Neural progenitor cell (in vitro differentiated cells): ENCODE data around the gene RUFY2. TPM values are rescaled to one million over a fixed set of nuclear protein-coding genes. Genes with fewer than 3 reads are reported as not detected.

Experiments used
- DNase-seq: peaks from one replicate; pipeline ENCODE4 v3.0.0-alpha.2; 2016; ENCODE audit warnings: low spot score
- H2AFZ ChIP-seq: fragments of 200-600 bp; sonication (generic); replicated peaks from 2 replicates; pipeline ENCODE4 v1.6.1; 2016; ENCODE audit warnings: antibody characterized with exemption
- H3F3A ChIP-seq: fragments of 200-600 bp; sonication (generic); 2 replicates; pipeline ENCODE4 v1.6.1; 2016; ENCODE audit warnings: antibody characterized with exemption, low read depth
- H3K27ac ChIP-seq: fragments of 200-600 bp; sonication (generic); 2 replicates; pipeline ENCODE4 v1.5.1; 2016; ENCODE audit warnings: mild to moderate bottlenecking
- H3K27me3 ChIP-seq: fragments of 200-600 bp; sonication (generic); 2 replicates; pipeline ENCODE4 v1.6.1; 2016; ENCODE audit warnings: mild to moderate bottlenecking, moderate library complexity
- H3K36me3 ChIP-seq: fragments of 200-600 bp; sonication (generic); 2 replicates; pipeline ENCODE4 v1.5.1; 2016
- H3K4me1 ChIP-seq: fragments of 200-600 bp; sonication (generic); 2 replicates; pipeline ENCODE4 v1.6.1; 2016; ENCODE audit warnings: mixed run types
- H3K4me2 ChIP-seq: fragments of 200-600 bp; sonication (generic); 2 replicates; pipeline ENCODE4 v1.6.1; 2016
- H3K4me3 ChIP-seq: fragments of 200-600 bp; sonication (generic); 2 replicates; pipeline ENCODE4 v1.5.1; 2016
- H3K79me2 ChIP-seq: fragments of 200-600 bp; sonication (generic); 2 replicates; pipeline ENCODE4 v1.6.1; 2016; ENCODE audit warnings: low read depth
- H3K9ac ChIP-seq: fragments of 200-600 bp; sonication (generic); 2 replicates; pipeline ENCODE4 v1.6.1; 2016
- H3K9me3 ChIP-seq: fragments of 200-600 bp; sonication (generic); 2 replicates; pipeline ENCODE4 v1.5.1; 2016; ENCODE audit warnings: low read depth
- H4K20me1 ChIP-seq: fragments of 200-600 bp; sonication (generic); 2 replicates; pipeline ENCODE4 v1.6.1; 2016; ENCODE audit warnings: low read depth
- H3K27ac Mint-ChIP-seq: 3 replicates; pipeline ENCODE4 v1.8.0; 2021; ENCODE audit warnings: mixed read lengths
- H3K27me3 Mint-ChIP-seq: 2 replicates; pipeline ENCODE4 v1.8.0; 2022; ENCODE audit warnings: low read depth, mild to moderate bottlenecking, inconsistent platforms, moderate library complexity, mixed read lengths; ENCODE audit not compliant: insufficient read depth
- H3K36me3 Mint-ChIP-seq: 3 replicates; pipeline ENCODE4 v1.8.0; 2021; ENCODE audit warnings: mixed read lengths
- H3K4me1 Mint-ChIP-seq: 3 replicates; pipeline ENCODE4 v1.8.0; 2021; ENCODE audit warnings: mixed read lengths
- H3K4me3 Mint-ChIP-seq: 3 replicates; pipeline ENCODE4 v1.8.0; 2021; ENCODE audit warnings: mild to moderate bottlenecking, moderate library complexity, mixed read lengths
- H3K9me3 Mint-ChIP-seq: 3 replicates; pipeline ENCODE4 v1.8.0; 2020; ENCODE audit warnings: mixed read lengths
- CTCF ChIP-seq: fragments of 200-600 bp; sonication (generic); IDR thresholded peaks from 2 replicates; pipeline ENCODE4 v1.5.1; 2017; ENCODE audit warnings: antibody characterized with exemption, mild to moderate bottlenecking
- EZH2 ChIP-seq: fragments of 200-600 bp; sonication (generic); IDR thresholded peaks from 2 replicates; pipeline ENCODE4 v1.6.1; 2017; ENCODE audit warnings: antibody characterized with exemption, mild to moderate bottlenecking, moderate library complexity
- EZH2phosphoT487 ChIP-seq: fragments of 200-600 bp; sonication (generic); IDR thresholded peaks from 2 replicates; pipeline ENCODE4 v1.6.1; 2017; ENCODE audit warnings: antibody characterized with exemption
- total RNA-seq: library from RNA; depleted of rRNA; stranded (reverse); fragments of >200 nt; gene quantifications from 2 replicates; pipeline ENCODE4 v1.2.3, GENCODE V29; 2015; ENCODE audit warnings: low replicate concordance

Gene RUFY2
- total RNA-seq, 1 donor from 2014 or later, result 45.2 TPM

- Mint-ChIP-seq H3K36me3 (peaks cover 22% of the 10 kb centered on the region), H3K27me3 (no peaks in the 10 kb centered on the region), H3K27ac (no peak overlapping the region), H3K4me1 (no peaks in the 10 kb centered on the region), H3K4me3 (no peak overlapping the region), H3K9me3 (no peaks in the 10 kb centered on the region)
- no peaks in the 10 kb centered on the region for H3K27me3 ChIP-seq
- H3F3A ChIP-seq, result peaks cover 1% of the 10 kb centered on the region
- H3K4me2 ChIP-seq, result no peak overlapping the region
- no peaks in the 10 kb centered on the region for H3K4me1 ChIP-seq
- H3K4me3 ChIP-seq, result no peak overlapping the region
- no peak overlapping the region for H3K9ac ChIP-seq
- no peak for DNase-seq
- TF ChIP-seq CTCF, result no peak
- H3K36me3 ChIP-seq, result peaks cover 30% of the 10 kb centered on the region
- H2AFZ ChIP-seq, result no peak overlapping the region
- no peaks in the 10 kb centered on the region for H4K20me1 ChIP-seq
- no peak overlapping the region for H3K27ac ChIP-seq
- no peaks in the 10 kb centered on the region for H3K79me2 ChIP-seq
- H3K9me3 ChIP-seq, result no peaks in the 10 kb centered on the region
Measured at GRCh38 chr10:68428396-68429104, 21.5 kb upstream of the RUFY2 start.

- Histone ChIP-seq H3K27ac (no peak overlapping the region), H4K20me1 (no peaks in the 10 kb centered on the region), H3K4me3 (no peak overlapping the region), H3F3A (no peaks in the 10 kb centered on the region), H3K27me3 (no peaks in the 10 kb centered on the region), H3K9ac (no peak overlapping the region), H3K79me2 (no peaks in the 10 kb centered on the region), H3K9me3 (no peaks in the 10 kb centered on the region), H3K36me3 (peaks cover 17% of the 10 kb centered on the region), H3K4me1 (no peaks in the 10 kb centered on the region), H3K4me2 (no peak overlapping the region), H2AFZ (no peak overlapping the region)
- H3K27ac Mint-ChIP-seq, result no peak overlapping the region
- no peak for TF ChIP-seq CTCF
- TF ChIP-seq EZH2, result no peak
- TF ChIP-seq EZH2phosphoT487, result no peak
- DNase-seq, result no peak
- no peak overlapping the region for H3K4me3 Mint-ChIP-seq
- H3K36me3 Mint-ChIP-seq, result peaks cover 26% of the 10 kb centered on the region
- no peaks in the 10 kb centered on the region for H3K9me3 Mint-ChIP-seq
- no peaks in the 10 kb centered on the region for H3K4me1 Mint-ChIP-seq
- H3K27me3 Mint-ChIP-seq, result no peaks in the 10 kb centered on the region
Measured at GRCh38 chr10:68424454-68425014, 17.5 kb upstream of the RUFY2 start.

DNA sequence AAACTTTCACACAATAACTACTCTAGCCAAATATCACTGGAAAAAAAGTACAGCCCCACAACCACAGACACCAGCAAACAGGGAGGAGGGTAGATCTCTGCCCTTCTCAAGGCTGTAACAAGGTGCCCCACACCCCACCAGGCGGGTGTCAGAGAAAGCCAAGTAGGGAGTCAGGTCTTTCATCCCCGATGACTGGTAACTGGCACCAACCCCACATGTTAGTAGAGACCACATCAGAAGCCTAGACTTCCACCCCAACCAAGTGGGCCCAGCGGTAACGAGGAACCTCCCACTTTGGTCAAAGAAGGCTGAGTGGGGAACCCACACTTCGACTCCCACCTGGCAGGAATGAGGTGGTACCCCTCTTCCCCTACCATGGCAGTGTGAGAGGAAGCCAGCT, 16.4 kb upstream of the RUFY2 start:
- Mint-ChIP-seq H3K36me3 (peaks cover 26% of the 10 kb centered on the region), H3K27ac (no peak overlapping the region), H3K27me3 (no peaks in the 10 kb centered on the region), H3K4me3 (no peak overlapping the region), H3K9me3 (no peaks in the 10 kb centered on the region), H3K4me1 (no peaks in the 10 kb centered on the region)
- no peak overlapping the region for H3K4me2 ChIP-seq
- DNase-seq, result no peak
- H3K4me1 ChIP-seq, result no peaks in the 10 kb centered on the region
- no peaks in the 10 kb centered on the region for H3K9me3 ChIP-seq
- no peak overlapping the region for H3K9ac ChIP-seq
- peaks cover 17% of the 10 kb centered on the region for H3K36me3 ChIP-seq
- no peak overlapping the region for H3K27ac ChIP-seq
- no peaks in the 10 kb centered on the region for H3K79me2 ChIP-seq
- H2AFZ ChIP-seq, result no peak overlapping the region
- TF ChIP-seq CTCF, result no peak
- no peak for TF ChIP-seq EZH2
- TF ChIP-seq EZH2phosphoT487, result no peak
- H3K4me3 ChIP-seq, result no peak overlapping the region
- no peaks in the 10 kb centered on the region for H4K20me1 ChIP-seq
- no peaks in the 10 kb centered on the region for H3F3A ChIP-seq
- H3K27me3 ChIP-seq, result no peaks in the 10 kb centered on the region
